NCI-H187 treated with DMSO at 0.1 percent for 48 hours (cell line): ENCODE measurements around the gene PIEZO2.

Experiments
- DNase-seq: peaks from one replicate; lab custom pipeline; 2025; lab: John Stamatoyannopoulos, UW

Gene PIEZO2

DNA sequence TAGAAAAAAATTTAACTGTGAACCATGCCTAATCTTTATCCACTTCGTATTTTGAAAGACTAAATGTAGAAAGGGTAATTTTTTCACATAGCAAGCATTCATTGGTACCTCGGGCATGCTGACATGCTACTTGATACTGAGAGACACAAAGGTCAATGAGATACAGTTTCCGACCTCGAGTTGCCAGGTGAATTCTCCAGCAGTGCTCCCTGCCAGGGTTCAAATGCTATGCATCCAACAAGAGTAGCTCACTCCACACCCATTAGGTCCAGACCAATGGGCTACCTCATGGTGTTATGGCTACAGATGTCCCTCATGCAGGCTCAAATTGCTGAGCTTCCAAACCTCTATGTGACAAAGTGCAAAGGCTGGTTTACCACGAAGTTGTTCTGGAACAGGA lies 305.8 kb downstream of the PIEZO2 start:
- DNase-seq, result no peak

DNA sequence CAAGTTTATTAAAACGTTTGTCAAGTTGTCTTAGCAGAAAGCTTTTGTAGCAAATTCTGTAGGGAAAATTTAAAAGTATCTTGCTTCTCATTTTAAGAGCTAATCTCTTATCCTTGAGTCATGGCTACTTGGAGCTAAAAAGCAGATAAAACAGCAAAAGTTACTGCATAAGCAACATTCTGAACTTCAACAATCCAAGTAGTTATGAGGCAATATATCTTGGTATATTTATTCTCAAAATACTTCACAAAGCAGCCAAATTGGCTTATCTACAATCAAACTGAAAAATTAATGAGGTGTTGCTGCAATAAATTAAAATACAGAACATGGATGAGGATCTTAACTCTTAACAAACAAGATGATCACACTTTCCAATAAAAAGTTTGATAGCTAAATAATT lies 306.5 kb downstream of the PIEZO2 start:
- DNase-seq, result no peak

GRCh38 chr18:10842371-10842770 lies 307.0 kb downstream of the PIEZO2 start:
- no peak for DNase-seq

DNA sequence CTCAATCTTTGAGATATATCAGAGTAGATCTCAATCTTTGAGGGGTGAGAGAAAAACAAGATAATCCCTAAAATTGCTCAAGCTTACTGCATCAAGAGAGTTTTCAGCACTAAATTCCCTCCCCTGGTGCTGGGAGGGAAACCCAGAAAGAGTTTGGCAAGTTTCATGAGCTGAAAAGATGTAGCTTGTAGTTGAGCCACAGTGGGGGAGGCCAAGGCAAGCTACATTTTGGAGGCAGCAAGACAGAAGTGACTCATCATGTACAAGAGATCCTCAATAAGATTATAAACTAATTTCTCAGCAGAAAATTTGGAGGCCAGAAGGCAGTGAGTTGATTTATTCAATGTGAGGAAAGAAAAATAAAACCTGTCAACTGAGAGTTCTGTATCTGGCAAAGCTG lies 308.2 kb downstream of the PIEZO2 start:
- DNase-seq, result no peak

- no peak for DNase-seq
These were observed 308.6 kb downstream of the PIEZO2 start for GRCh38 chr18:10840743-10841142.

- DNase-seq, result no peak
These were observed 309.9 kb downstream of the PIEZO2 start for GRCh38 chr18:10839421-10839820.

DNA sequence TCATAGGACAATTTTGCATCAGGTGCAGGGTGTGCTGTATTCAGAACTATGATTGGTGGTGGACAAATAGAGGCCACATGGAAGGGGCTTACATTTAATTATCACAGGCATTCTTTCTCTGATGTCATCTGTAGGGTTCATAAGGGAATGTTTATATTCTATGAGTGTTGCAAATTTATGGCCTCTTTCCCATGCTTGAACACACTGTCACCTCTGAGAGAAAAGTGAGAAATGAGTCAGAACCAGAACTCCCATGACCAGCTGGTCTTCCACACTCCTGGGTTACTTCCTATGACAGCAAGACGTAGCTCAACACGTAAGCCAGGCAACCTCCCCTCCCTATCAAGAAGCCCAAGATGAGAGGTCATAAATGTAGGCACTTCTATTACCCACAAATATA lies 310.8 kb downstream of the PIEZO2 start:
- DNase-seq, result no peak

DNA sequence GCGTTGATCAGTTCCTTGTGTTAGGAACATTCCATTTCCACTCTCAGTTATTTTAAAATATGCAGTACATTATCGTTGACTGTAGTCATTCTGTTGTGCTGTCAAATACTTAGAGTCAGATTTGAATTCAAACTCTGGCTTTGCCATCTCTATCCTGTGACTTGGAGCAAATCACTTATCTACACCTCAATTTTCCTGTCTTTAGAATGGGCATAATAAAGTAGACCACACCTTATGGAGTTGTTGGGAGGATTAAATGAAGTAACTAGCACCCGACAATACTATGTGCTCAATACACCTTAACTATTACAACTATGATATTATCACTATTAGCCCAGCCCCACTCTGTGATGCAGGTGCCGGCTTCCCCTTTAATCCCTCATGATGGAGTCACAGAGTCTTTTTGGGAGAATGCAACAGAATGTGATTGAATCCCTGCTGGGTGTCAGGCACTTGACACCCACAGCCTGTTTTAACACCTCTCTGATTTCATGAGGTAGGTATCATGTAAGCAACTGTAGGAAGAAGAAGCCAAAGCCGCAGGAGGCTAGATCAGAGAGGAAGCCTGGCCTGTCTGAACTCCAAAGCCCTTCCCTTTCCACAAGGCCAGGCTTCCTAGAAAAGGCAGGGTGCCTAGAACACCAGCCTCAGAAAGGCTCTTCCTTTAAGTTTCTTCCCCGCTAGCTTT lies 315.1 kb downstream of the PIEZO2 start:
- DNase-seq, result no peak

DNA sequence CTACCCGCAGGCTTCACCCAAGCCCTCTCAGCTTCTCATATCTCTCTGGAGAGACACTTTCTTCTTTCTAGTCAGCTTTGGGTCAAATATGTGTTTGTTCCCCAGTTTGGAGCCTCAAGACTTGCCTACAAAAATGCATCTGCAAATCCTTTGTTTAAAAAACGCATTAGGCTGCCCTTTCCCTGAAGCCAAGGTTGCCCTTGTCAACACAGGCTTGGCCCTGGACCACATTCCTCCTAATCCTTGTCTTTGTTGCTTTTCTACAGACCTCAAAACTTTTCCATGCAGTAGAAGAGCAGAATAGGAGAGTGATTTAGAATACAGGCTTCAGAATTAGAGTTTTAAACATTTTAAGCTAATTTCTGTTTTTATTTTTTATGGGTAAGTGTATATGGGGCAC lies 315.7 kb downstream of the PIEZO2 start:
- DNase-seq, result no peak

- no peak for DNase-seq
These were observed 323.0 kb downstream of the PIEZO2 start for GRCh38 chr18:10826400-10826799.

- no peak for DNase-seq
These were observed 326.9 kb downstream of the PIEZO2 start for GRCh38 chr18:10822456-10822855.

GRCh38 chr18:10820681-10821080 lies 328.7 kb downstream of the PIEZO2 start:
- no peak for DNase-seq

DNA sequence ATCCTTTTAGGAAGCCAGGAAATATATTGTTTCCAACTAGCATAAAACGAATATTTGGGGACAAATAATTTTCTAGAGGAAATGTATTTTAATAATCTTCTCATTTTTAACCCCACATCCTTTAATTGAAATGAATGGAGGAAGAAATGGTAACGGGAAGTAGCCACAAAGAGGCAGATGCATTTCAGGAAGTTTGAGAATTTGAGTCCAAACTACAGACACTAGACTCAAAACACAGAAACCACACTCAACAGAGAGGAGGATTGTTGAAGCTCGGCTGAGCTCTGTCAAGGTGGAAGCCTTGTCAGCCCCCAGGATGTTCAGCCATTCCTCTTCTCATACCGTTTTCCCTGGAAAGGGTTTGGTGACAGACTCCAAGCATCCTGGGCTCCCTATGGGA lies 335.0 kb downstream of the PIEZO2 start:
- DNase-seq, result no peak

GRCh38 chr18:10805587-10806118 lies 343.7 kb downstream of the PIEZO2 start:
- no peak for DNase-seq

GRCh38 chr18:10804126-10804525 lies 345.2 kb downstream of the PIEZO2 start:
- DNase-seq, result no peak

DNA sequence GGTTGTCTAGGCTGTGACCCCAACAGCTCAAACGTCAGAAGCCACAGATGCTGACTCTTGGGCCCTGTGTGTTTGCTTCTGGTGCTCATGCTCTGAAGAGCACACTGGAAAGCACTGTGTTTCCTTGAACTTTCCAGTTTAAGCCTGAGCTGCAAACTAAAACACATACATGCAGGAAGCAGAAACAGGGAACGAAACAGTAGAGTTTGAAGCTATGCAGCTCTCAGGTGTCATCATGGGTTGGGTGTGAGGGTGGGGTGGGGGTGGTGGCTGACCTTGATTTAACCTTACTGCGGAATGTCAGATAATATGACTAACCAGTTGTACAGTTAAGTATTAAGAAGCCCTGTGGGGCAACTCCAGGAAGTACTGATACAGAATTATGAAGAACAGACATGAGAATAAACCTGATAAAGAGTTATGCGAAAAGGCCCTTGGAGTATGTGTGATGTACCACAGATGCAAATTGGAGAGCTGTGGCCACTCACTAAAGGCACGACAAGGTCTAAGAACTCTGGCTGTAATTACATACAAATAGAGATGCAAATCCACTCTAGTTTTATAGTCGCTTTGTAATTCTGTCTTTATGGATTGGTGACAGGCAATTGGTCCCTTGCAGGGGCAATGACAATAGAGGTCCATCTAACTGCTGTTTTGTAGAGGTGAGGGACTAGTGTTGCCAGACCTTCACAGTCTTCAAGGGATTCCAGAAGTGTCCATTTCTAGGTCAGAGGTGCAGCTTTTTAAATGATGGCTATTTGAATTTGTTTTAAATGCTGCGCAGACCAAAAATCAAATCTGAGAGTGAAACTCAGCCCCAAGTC lies 350.4 kb downstream of the PIEZO2 start:
- no peak for DNase-seq

DNA sequence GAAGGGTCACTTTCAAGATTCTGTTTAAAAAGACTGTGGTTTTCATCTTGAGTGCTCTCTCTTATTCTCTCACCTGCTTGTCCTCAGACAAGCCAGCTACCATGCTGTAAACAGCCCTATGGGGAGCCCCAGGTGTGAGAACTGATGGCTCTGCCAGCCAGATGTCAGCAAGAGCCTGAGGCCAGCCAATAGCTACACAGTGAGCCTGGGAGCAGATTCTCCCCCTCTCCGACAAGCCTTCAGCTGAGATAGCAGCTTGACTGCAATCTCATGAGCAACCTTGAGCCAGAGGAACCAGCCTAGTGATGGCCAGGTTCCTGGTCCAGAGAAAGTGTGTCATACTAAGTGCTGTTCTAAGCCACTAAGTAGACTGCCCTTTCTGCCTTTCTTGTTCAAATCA lies 351.5 kb downstream of the PIEZO2 start:
- peak; percentile 91 for DNase-seq

- no peak for DNase-seq
These were observed 354.6 kb downstream of the PIEZO2 start for GRCh38 chr18:10794771-10795170.

DNA sequence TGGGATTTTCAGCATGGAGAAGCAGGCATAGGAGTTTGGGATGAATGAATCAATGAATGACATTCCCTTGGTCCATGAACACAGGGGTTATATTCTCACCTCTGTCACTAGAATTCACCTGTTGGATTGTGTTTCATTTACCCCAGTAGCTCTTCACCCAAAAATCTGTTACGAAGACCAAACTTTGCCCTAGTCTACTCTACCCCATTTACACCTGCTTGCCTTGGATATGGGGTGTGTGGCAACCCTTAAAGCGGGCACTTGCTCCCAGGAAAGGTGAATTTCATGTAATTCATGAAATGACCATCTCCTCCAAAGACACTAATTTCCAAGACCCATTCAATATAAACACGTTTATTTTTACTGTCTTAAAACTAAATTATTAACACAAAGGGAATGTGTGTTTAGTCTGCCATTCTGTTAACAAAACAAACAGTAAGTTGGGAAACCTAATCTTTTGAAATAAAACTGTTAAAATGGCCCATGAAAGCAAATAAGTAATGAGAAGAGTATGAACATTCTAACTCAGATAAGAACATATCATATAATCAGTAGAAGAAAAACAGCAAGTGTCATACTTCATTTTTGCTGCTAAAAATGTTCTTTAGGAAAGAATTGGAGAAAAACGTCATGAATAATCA lies 355.5 kb downstream of the PIEZO2 start:
- no peak for DNase-seq

GRCh38 chr18:10792181-10792580 lies 357.2 kb downstream of the PIEZO2 start:
- no peak for DNase-seq

DNA sequence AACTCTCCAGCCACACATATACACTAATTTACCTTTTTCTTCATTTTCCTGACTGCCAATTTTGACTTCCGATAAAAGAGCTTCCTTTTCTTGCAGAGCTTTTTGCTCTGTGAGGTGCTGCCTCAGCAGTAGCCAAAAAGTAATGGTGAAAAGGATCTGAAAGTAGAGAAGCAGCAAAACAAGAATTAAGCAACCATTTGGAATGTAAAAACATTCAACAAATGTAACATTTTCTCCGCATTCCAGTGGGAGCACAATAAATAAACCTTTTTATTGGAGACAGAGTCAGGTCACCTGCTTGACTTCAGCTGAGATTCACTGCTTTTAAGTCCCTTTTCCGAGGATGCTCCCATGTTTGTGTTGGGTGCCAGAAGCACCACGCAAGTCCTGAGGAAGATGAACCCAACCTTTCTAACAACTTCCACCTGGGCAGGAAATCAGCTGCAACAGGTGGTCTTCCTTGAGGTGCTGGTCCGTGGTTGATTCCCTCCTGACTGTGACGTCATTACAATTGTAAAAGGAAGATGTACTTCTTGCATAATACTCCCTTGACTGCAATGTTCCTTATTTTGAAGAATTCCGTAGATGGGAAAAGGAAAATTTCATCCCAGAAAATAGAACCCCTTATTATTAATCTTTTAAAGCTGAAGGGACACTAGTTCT lies 358.1 kb downstream of the PIEZO2 start:
- DNase-seq, result no peak

DNA sequence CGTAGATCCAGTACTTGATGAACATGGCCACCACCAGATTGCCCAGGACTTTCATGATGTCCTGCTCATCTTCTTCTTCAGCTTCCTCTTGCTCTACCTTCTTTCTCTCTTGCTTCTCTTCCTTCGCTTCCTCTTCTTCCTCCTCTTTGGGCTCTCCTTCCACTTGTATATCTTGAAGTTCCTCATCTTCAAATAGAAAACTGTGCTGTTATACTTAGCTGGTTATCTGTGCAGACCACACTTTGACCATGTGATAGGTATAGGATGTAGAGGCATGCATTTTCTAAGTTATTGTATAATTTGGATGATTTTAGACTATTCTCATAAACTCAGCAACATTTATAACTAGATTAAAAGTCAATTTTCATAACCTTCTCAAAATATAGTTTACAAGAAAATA lies 360.2 kb downstream of the PIEZO2 start:
- DNase-seq, result no peak
